NCI-H146 treated with DMSO at 0.1 percent for 48 hours (cell line): ENCODE measurements around the gene RSRC1.

Experiments used
- DNase-seq: peaks from one replicate; lab custom pipeline; 2025; ENCODE audit not compliant: unreplicated experiment; lab: John Stamatoyannopoulos, UW

The RSRC1 gene

GRCh38 chr3:158569794-158570193 is 459.9 kb downstream of the RSRC1 start:
- no peak for DNase-seq

GRCh38 chr3:158570999-158571702 is 461.3 kb downstream of the RSRC1 start, which contains the start of gene MLF1:
Gene MLF1 (plus strand): TSS chr3:158571194. CDS start chr3:158571301, 107 bp downstream.
- DNase-seq = peak; percentile 95

- no peak for DNase-seq
These were observed 462.3 kb downstream of the RSRC1 start for GRCh38 chr3:158571969-158572765.

- DNase-seq = no peak
These were observed 462.8 kb downstream of the RSRC1 start for GRCh38 chr3:158572766-158573060.

GRCh38 chr3:158573714-158574113 is 463.8 kb downstream of the RSRC1 start:
- DNase-seq = no peak

GRCh38 chr3:158574646-158575045 is 464.8 kb downstream of the RSRC1 start:
- DNase-seq = no peak

GRCh38 chr3:158590223-158590622 is 480.3 kb downstream of the RSRC1 start:
- DNase-seq = no peak
